KMS-11 (cell line): ENCODE measurements around the gene CHMP1B.

Experiments used
- H2AFZ ChIP-seq: fragments of 200-600 bp; sonication (generic); 2 replicates; pipeline ENCODE4 v1.6.1; 2016; ENCODE audit warnings: antibody characterized with exemption, mixed run types, low read depth
- H3K27ac ChIP-seq: fragments of 200-600 bp; sonication (generic); 2 replicates; pipeline ENCODE4 v1.6.1; 2016; ENCODE audit warnings: mild to moderate bottlenecking, mixed run types
- H3K27me3 ChIP-seq: fragments of 200-600 bp; sonication (generic); 2 replicates; pipeline ENCODE4 v1.6.1; 2017; ENCODE audit warnings: mild to moderate bottlenecking, low read depth, mixed run types, moderate library complexity; ENCODE audit not compliant: insufficient read depth
- H3K36me3 ChIP-seq: fragments of 200-600 bp; sonication (generic); 2 replicates; pipeline ENCODE4 v1.6.1; 2017; ENCODE audit warnings: mild to moderate bottlenecking, mixed run types; ENCODE audit not compliant: insufficient read depth
- H3K4me1 ChIP-seq: fragments of 200-600 bp; sonication (generic); 2 replicates; pipeline ENCODE4 v1.6.1; 2016; ENCODE audit warnings: mild to moderate bottlenecking, low read depth, mixed run types; ENCODE audit not compliant: poor library complexity, severe bottlenecking
- H3K4me2 ChIP-seq: fragments of 200-600 bp; sonication (generic); 2 replicates; pipeline ENCODE4 v1.7.0; 2016; ENCODE audit warnings: mild to moderate bottlenecking, mixed run types
- H3K4me3 ChIP-seq: fragments of 200-600 bp; sonication (generic); IDR thresholded peaks from 2 replicates; pipeline ENCODE4 v1.6.1; 2017; ENCODE audit warnings: low read depth, low read length, mixed read lengths; ENCODE audit not compliant: insufficient read depth
- H3K79me2 ChIP-seq: fragments of 200-600 bp; sonication (generic); 2 replicates; pipeline ENCODE4 v1.6.1; 2016; ENCODE audit warnings: low read depth, mixed run types; ENCODE audit not compliant: insufficient read depth
- H3K9ac ChIP-seq: fragments of 200-600 bp; sonication (generic); 2 replicates; pipeline ENCODE4 v1.6.1; 2016; ENCODE audit warnings: mild to moderate bottlenecking, mixed run types
- H4K20me1 ChIP-seq: fragments of 200-600 bp; sonication (generic); 2 replicates; pipeline ENCODE4 v1.6.1; 2016; ENCODE audit warnings: mild to moderate bottlenecking, mixed run types; ENCODE audit not compliant: insufficient read depth
- TF ChIP-seq, protein P1 (sequence below): fragments of 200-600 bp; sonication (generic); conservative IDR thresholded peaks from 2 replicates; pipeline ENCODE4 v1.6.1; 2017; ENCODE audit warnings: low read depth, mild to moderate bottlenecking, antibody characterized with exemption, low read length, moderate library complexity, mixed read lengths

The CHMP1B gene

GRCh38 chr18:11834772-11835171, 16.4 kb upstream of the CHMP1B start:
- H3K4me2 ChIP-seq = no peak overlapping the region
- no peaks in the 10 kb centered on the region for H4K20me1 ChIP-seq
- no peak overlapping the region for H2AFZ ChIP-seq
- H3K27ac ChIP-seq = no peak overlapping the region
- TF ChIP-seq, protein P1, sequence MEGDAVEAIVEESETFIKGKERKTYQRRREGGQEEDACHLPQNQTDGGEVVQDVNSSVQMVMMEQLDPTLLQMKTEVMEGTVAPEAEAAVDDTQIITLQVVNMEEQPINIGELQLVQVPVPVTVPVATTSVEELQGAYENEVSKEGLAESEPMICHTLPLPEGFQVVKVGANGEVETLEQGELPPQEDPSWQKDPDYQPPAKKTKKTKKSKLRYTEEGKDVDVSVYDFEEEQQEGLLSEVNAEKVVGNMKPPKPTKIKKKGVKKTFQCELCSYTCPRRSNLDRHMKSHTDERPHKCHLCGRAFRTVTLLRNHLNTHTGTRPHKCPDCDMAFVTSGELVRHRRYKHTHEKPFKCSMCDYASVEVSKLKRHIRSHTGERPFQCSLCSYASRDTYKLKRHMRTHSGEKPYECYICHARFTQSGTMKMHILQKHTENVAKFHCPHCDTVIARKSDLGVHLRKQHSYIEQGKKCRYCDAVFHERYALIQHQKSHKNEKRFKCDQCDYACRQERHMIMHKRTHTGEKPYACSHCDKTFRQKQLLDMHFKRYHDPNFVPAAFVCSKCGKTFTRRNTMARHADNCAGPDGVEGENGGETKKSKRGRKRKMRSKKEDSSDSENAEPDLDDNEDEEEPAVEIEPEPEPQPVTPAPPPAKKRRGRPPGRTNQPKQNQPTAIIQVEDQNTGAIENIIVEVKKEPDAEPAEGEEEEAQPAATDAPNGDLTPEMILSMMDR = no peak
- no peaks in the 10 kb centered on the region for H3K27me3 ChIP-seq
- H3K36me3 ChIP-seq = no peaks in the 10 kb centered on the region
- no peaks in the 10 kb centered on the region for H3K4me1 ChIP-seq
- no peak overlapping the region for H3K9ac ChIP-seq
- H3K4me3 ChIP-seq = no peak overlapping the region
- H3K79me2 ChIP-seq = no peaks in the 10 kb centered on the region

DNA sequence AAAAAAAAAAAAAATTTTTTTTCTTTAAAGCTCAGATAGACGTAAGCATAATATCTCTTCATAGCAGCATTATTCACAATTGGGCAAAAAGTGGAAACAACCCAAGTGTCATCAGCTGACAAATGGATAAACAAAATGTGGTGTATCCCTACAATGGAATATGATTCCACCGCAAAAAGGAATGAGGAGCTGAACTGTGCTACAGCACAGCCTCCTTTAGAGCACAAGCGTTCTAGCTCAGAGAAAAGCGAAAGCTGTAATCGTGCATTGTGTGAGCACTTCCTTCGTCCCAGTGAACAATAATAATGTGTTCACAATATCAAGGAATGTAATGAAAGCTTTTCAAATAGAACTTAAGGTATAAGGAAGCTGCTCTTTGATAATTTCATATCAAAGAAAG, 11.7 kb upstream of the CHMP1B start:
- no peak overlapping the region for H2AFZ ChIP-seq
- H3K4me1 ChIP-seq = no peaks in the 10 kb centered on the region
- no peaks in the 10 kb centered on the region for H3K36me3 ChIP-seq
- H3K79me2 ChIP-seq = no peaks in the 10 kb centered on the region
- H3K4me2 ChIP-seq = no peak overlapping the region
- H4K20me1 ChIP-seq = no peaks in the 10 kb centered on the region
- no peaks in the 10 kb centered on the region for H3K27me3 ChIP-seq
- TF ChIP-seq, protein P1 = no peak
- H3K27ac ChIP-seq = no peak overlapping the region
- no peak overlapping the region for H3K4me3 ChIP-seq
- H3K9ac ChIP-seq = no peak overlapping the region

DNA sequence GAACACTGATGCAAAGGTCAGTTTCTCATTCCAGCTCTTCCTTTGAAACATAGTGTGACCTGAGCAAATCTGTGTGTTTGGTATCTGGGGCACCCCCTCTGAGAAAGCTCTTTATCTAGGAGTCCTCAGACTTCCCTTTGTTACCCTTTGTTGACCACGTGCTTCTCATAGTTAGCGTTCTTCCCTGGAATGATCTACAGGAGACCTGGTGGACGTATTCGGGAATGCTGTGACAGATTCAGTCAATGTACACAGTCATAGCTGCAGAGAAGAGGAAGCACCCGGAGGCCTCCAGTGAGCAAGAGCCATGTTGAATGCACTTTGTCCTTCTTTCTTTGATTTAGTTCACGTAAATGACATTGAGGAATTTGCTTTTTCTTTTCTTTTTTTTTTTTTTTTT, 10.7 kb upstream of the CHMP1B start:
- Histone ChIP-seq H3K9ac (no peak overlapping the region), H3K79me2 (no peaks in the 10 kb centered on the region), H2AFZ (no peak overlapping the region), H3K4me2 (no peak overlapping the region), H3K27ac (no peak overlapping the region), H3K4me3 (no peak overlapping the region), H3K4me1 (no peaks in the 10 kb centered on the region), H3K27me3 (no peaks in the 10 kb centered on the region), H4K20me1 (no peaks in the 10 kb centered on the region), H3K36me3 (no peaks in the 10 kb centered on the region)
- TF ChIP-seq, protein P1 = no peak

DNA sequence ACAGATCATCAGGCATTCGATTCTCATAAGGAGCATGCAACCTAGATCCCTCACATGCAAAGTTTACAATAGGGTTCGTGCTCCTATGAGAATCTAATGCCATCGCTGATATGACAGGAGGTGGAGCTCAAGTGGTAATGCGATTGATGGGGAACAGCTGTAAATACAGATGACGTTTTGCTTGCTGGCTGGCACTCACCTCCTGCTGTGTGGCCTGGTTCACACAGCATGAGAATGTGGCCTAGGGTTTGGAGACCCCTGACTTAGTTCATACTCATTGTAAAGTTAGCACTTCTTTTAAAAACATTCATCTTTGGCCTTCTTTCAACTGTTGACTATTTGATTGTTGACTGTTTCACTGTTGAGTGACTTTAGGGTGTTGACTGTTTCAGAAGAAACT, 8.7 kb upstream of the CHMP1B start:
- Histone ChIP-seq H3K27ac (no peak overlapping the region), H3K9ac (no peak overlapping the region), H4K20me1 (no peaks in the 10 kb centered on the region), H2AFZ (no peak overlapping the region), H3K27me3 (no peaks in the 10 kb centered on the region), H3K79me2 (no peaks in the 10 kb centered on the region), H3K4me2 (no peak overlapping the region), H3K36me3 (no peaks in the 10 kb centered on the region), H3K4me1 (no peaks in the 10 kb centered on the region), H3K4me3 (no peak overlapping the region)
- TF ChIP-seq, protein P1 = no peak

DNA sequence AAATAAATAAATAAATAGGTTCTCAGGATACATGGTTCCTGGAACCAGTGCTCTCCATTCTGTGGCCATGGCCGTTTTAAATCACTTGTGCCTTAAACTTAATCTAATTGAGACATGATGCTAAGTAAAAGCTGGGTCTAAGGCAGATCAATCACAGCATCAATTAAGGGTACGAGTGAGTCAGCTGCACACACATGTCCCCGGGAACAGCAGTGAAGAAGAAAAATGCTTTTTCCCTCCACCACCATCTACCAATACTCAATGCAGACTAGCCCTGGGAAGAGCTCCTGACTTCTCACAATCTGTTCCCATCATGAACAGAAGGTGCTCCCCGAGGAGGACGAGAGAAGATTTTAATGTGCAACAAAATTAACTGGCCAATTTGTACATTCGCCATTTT, 6.8 kb upstream of the CHMP1B start:
- H2AFZ ChIP-seq = no peak overlapping the region
- H3K4me1 ChIP-seq = no peaks in the 10 kb centered on the region
- TF ChIP-seq, protein P1 = no peak
- no peaks in the 10 kb centered on the region for H4K20me1 ChIP-seq
- no peak overlapping the region for H3K4me3 ChIP-seq
- no peak overlapping the region for H3K4me2 ChIP-seq
- no peak overlapping the region for H3K27ac ChIP-seq
- no peaks in the 10 kb centered on the region for H3K79me2 ChIP-seq
- no peak overlapping the region for H3K9ac ChIP-seq
- H3K36me3 ChIP-seq = no peaks in the 10 kb centered on the region
- H3K27me3 ChIP-seq = no peaks in the 10 kb centered on the region
